ENCODE data around the gene ALG14. TPM values are rescaled to one million over a fixed set of nuclear protein-coding genes. Genes with fewer than 3 reads are reported as not detected.

Gene ALG14
- total RNA-seq, 3 donors from 2014 or later: 1.2 to 1.6 (median 1.4) TPM

GRCh38 chr1:94961582-94961981 lies 111.2 kb downstream of the ALG14 start:
- Histone ChIP-seq H3K36me3 (no peaks in the 10 kb centered on the region), H3K27me3 (no peaks in the 10 kb centered on the region), H3K27ac (no peak overlapping the region), H3K9me3 (no peaks in the 10 kb centered on the region), H3K4me3 (no peak overlapping the region), H3K4me1 (no peaks in the 10 kb centered on the region)
- no peak for TF ChIP-seq POLR2AphosphoS5 (IDR thresholded peaks at IDR 0.05)
- no peak for TF ChIP-seq CTCF (IDR thresholded peaks at IDR 0.05)
- no peak for TF ChIP-seq POLR2A (IDR thresholded peaks at IDR 0.05)
- no peak for DNase-seq (ENCODE audit: low spot score in 2 of 2)
- intact Hi-C loops (cut with DNase I; ENCODE audit: low total_unique reads): no loop called here

GRCh38 chr1:94958081-94958480 lies 114.7 kb downstream of the ALG14 start:
- no peak for TF ChIP-seq POLR2AphosphoS5 (IDR thresholded peaks at IDR 0.05)
- TF ChIP-seq POLR2A (IDR thresholded peaks at IDR 0.05): no peak
- no peak for TF ChIP-seq CTCF (IDR thresholded peaks at IDR 0.05)
- Histone ChIP-seq H3K36me3 (no peaks in the 10 kb centered on the region), H3K27me3 (no peaks in the 10 kb centered on the region), H3K27ac (no peak overlapping the region), H3K4me1 (no peaks in the 10 kb centered on the region), H3K4me3 (no peak overlapping the region), H3K9me3 (no peaks in the 10 kb centered on the region)
- DNase-seq (ENCODE audit: low spot score in 2 of 2): no peak
- intact Hi-C loops (cut with DNase I; ENCODE audit: low total_unique reads): no loop called here

GRCh38 chr1:94955767-94956632 lies 116.8 kb downstream of the ALG14 start:
- no peak overlapping the region for H3K4me3 ChIP-seq
- H3K27ac ChIP-seq: peak overlapping the region; percentile 0 to 34
- H3K27me3 ChIP-seq: no peaks in the 10 kb centered on the region
- H3K9me3 ChIP-seq: no peaks in the 10 kb centered on the region
- TF ChIP-seq POLR2A (IDR thresholded peaks at IDR 0.05) (no peak), POLR2AphosphoS5 (IDR thresholded peaks at IDR 0.05) (no peak), CTCF (IDR thresholded peaks at IDR 0.05) (no peak)
- H3K4me1 ChIP-seq: no peaks in the 10 kb centered on the region
- no peak for DNase-seq (ENCODE audit: low spot score in 2 of 2)
- intact Hi-C loops (cut with DNase I; ENCODE audit: low total_unique reads): no loop called here
- H3K36me3 ChIP-seq: no peaks in the 10 kb centered on the region

GRCh38 chr1:94954263-94955220 lies 118.2 kb downstream of the ALG14 start:
- Histone ChIP-seq H3K27me3 (no peaks in the 10 kb centered on the region), H3K27ac (peak overlapping the region in 1 of 2 donors; percentile 49), H3K4me3 (no peak overlapping the region), H3K36me3 (no peaks in the 10 kb centered on the region), H3K9me3 (no peaks in the 10 kb centered on the region), H3K4me1 (no peaks in the 10 kb centered on the region)
- TF ChIP-seq CTCF (IDR thresholded peaks at IDR 0.05) (no peak), POLR2AphosphoS5 (IDR thresholded peaks at IDR 0.05) (no peak), POLR2A (IDR thresholded peaks at IDR 0.05) (no peak)
- intact Hi-C loops (cut with DNase I; ENCODE audit: low total_unique reads): no loop called here
- DNase-seq (ENCODE audit: low spot score in 2 of 2): no peak
